HEK293 (cell line): Measurements from ENCODE around the gene MAPKAP1.

Experiments
- CTCF ChIA-PET: fragments of 350-600 bp; formaldehyde crosslinking; extraction: SDS; loops from one replicate; lab custom pipeline; 2021; ENCODE audit warnings: antibody characterized with exemption; lab: Yijun Ruan, JAX
- POLR2A ChIA-PET: fragments of 300-600 bp; formaldehyde crosslinking; extraction: SDS; loops from one replicate; lab custom pipeline; 2020; ENCODE audit warnings: antibody characterized with exemption, inconsistent platforms; lab: Yijun Ruan, JAX
- H3K27ac ChIP-seq: fragments of 200-500 bp; sonication (Bioruptor generic); 2 replicates; pipeline ENCODE4 v1.5.1; 2014; ENCODE audit warnings: low read depth, low read length, control low read depth, inconsistent platforms; ENCODE audit errors: extremely low read depth
- H3K36me3 ChIP-seq, 2 experiments: fragments of 200-500 bp in 1 of 2; sonication (Bioruptor generic) in 1 of 2; 1 replicate in 1 of 2; 2 replicates in 1 of 2; pipeline ENCODE4 v1.5.1; 2014 to 2017; ENCODE audit warnings: inconsistent platforms in 2 of 2, low read length in 2 of 2; ENCODE audit not compliant: control insufficient read depth in 2 of 2, insufficient read depth in 1 of 2
- H3K4me1 ChIP-seq: fragments of 200-500 bp; sonication (Bioruptor generic); 2 replicates; pipeline ENCODE4 v1.5.1; 2014; ENCODE audit warnings: mild to moderate bottlenecking, low read length, inconsistent platforms; ENCODE audit not compliant: control insufficient read depth, insufficient read depth
- H3K4me3 ChIP-seq: 2 replicates; pipeline ENCODE4 v1.5.1; 2011; ENCODE audit warnings: low read depth, mild to moderate bottlenecking, control low read depth, low read length, moderate library complexity
- H3K9me3 ChIP-seq: fragments of 200-500 bp; sonication (Bioruptor generic); 2 replicates; pipeline ENCODE4 v1.5.1; 2014; ENCODE audit warnings: low read depth, low read length, inconsistent platforms; ENCODE audit not compliant: control insufficient read depth, insufficient read depth
- HOXA7 ChIP-seq: sonication (generic); formaldehyde crosslinking; IDR thresholded peaks from 2 replicates; pipeline ENCODE4 v1.8.1; 2022; ENCODE audit warnings: missing genetic modification reagents, borderline replicate concordance
- MZF1 ChIP-seq: fragments of 450-650 bp; formaldehyde crosslinking; IDR thresholded peaks from 2 replicates; pipeline ENCODE4 v1.5.1; 2017; ENCODE audit warnings: missing biosample characterization, missing genetic modification characterization, borderline replicate concordance
- ZBTB17 ChIP-seq: fragments of 450-650 bp; formaldehyde crosslinking; IDR thresholded peaks from 2 replicates; pipeline ENCODE4 v1.5.1; 2016; ENCODE audit warnings: missing biosample characterization, missing genetic modification characterization
- ZFP41 ChIP-seq: fragments of 450-650 bp; formaldehyde crosslinking; IDR thresholded peaks from 2 replicates; pipeline ENCODE4 v1.5.1; 2016; ENCODE audit warnings: missing biosample characterization, missing genetic modification characterization, borderline replicate concordance
- ZNF133 ChIP-seq: fragments of 450-650 bp; formaldehyde crosslinking; IDR thresholded peaks from 2 replicates; pipeline ENCODE4 v1.5.1; 2016; ENCODE audit warnings: missing biosample characterization, missing genetic modification characterization
- ZNF175 ChIP-seq: fragments of 450-650 bp; formaldehyde crosslinking; IDR thresholded peaks from 2 replicates; pipeline ENCODE4 v1.5.1; 2016; ENCODE audit warnings: missing biosample characterization, missing genetic modification characterization
- ZNF23 ChIP-seq: fragments of 450-650 bp; formaldehyde crosslinking; IDR thresholded peaks from 2 replicates; pipeline ENCODE4 v1.5.1; 2016; ENCODE audit warnings: missing biosample characterization, missing genetic modification characterization, borderline replicate concordance
- ZNF292 ChIP-seq: fragments of 450-650 bp; formaldehyde crosslinking; IDR thresholded peaks from 2 replicates; pipeline ENCODE4 v1.5.1; 2016; ENCODE audit warnings: low read depth, missing biosample characterization, missing genetic modification characterization, borderline replicate concordance
- ZNF341 ChIP-seq: fragments of 450-650 bp; formaldehyde crosslinking; IDR thresholded peaks from 2 replicates; pipeline ENCODE4; 2016; ENCODE audit warnings: low read depth, missing biosample characterization, missing genetic modification characterization
- ZNF366 ChIP-seq: fragments of 450-650 bp; formaldehyde crosslinking; conservative IDR thresholded peaks from 2 replicates; pipeline ENCODE4 v1.5.1; 2016; ENCODE audit warnings: missing biosample characterization, missing genetic modification characterization
- ZNF544 ChIP-seq: fragments of 450-650 bp; formaldehyde crosslinking; IDR thresholded peaks from 2 replicates; pipeline ENCODE4 v1.5.0; 2017; ENCODE audit warnings: missing biosample characterization, missing genetic modification characterization
- ZNF560 ChIP-seq: fragments of 450-650 bp; formaldehyde crosslinking; IDR thresholded peaks from 2 replicates; pipeline ENCODE4 v1.5.1; 2017; ENCODE audit warnings: missing biosample characterization, missing genetic modification characterization, borderline replicate concordance
- ZNF658 ChIP-seq: fragments of 450-650 bp; formaldehyde crosslinking; IDR thresholded peaks from 2 replicates; pipeline ENCODE4; 2016; ENCODE audit warnings: missing biosample characterization, missing genetic modification characterization
- ZNF747 ChIP-seq: fragments of 450-650 bp; formaldehyde crosslinking; IDR thresholded peaks from 2 replicates; pipeline ENCODE4 v1.5.1; 2016; ENCODE audit warnings: missing biosample characterization, missing genetic modification characterization
- ZSCAN16 ChIP-seq: fragments of 450-650 bp; formaldehyde crosslinking; IDR thresholded peaks from 2 replicates; pipeline ENCODE4 v1.5.1; 2016; ENCODE audit warnings: missing biosample characterization, missing genetic modification characterization
- TF ChIP-seq, protein P1 (sequence below): fragments of 450-650 bp; formaldehyde crosslinking; IDR thresholded peaks from 2 replicates; pipeline ENCODE4 v1.5.1; 2017; ENCODE audit warnings: missing biosample characterization, missing genetic modification characterization
- TF ChIP-seq, protein P2 (sequence below): fragments of 450-650 bp; formaldehyde crosslinking; optimal IDR thresholded peaks from 2 replicates; pipeline ENCODE3; 2016; ENCODE audit warnings: missing biosample characterization, mild to moderate bottlenecking, missing genetic modification characterization
- TF ChIP-seq, protein P3 (sequence below): fragments of 450-650 bp; formaldehyde crosslinking; IDR thresholded peaks from 2 replicates; pipeline ENCODE4 v1.5.1; 2016; ENCODE audit warnings: missing biosample characterization, missing genetic modification characterization
- TF ChIP-seq, protein P4 (sequence below): fragments of 450-650 bp; formaldehyde crosslinking; IDR thresholded peaks from 2 replicates; pipeline ENCODE4 v1.5.1; 2016; ENCODE audit warnings: missing biosample characterization, missing genetic modification characterization
- TF ChIP-seq, protein P5 (sequence below): fragments of 450-650 bp; formaldehyde crosslinking; IDR thresholded peaks from 2 replicates; pipeline ENCODE4 v1.5.1; 2016; ENCODE audit warnings: missing biosample characterization, missing genetic modification characterization, borderline replicate concordance

MAPKAP1 gene

DNA sequence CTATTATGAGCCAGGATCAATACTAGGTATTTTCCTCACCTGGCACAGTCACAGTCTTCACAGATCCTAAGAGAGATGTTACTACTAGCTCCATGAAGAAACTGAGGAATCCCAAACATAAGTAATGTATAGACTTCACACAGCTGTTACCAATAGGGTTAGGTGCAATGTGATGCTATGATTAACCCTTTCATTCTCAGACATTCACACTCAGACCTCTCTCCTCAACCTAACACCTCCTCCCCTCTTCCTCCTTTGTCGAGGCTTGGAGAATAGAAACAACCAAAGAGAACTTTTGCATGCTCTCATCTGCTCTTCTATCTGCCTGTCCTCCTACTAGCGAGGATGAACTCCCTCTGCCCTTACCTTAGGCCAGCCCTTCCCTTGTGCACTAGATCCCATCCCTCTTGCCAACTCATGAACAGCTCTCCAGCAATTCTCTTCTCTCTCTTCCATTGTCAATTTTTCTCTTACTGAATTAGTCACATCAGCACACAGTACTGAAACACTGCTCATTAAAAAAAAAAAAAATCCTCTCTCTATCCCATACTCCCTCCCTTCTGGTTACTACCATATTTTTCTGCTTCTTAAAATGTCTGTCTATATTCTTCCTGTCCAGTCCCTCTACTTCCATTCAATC lies 47.7 kb downstream of the MAPKAP1 start (continued):
- TF ChIP-seq ZNF341 (tag by site-specific recombination) (no peak), ZBTB17 (tag by site-specific recombination) (no peak), ZFP41 (tag by site-specific recombination) (no peak)
- TF ChIP-seq, protein P1, sequence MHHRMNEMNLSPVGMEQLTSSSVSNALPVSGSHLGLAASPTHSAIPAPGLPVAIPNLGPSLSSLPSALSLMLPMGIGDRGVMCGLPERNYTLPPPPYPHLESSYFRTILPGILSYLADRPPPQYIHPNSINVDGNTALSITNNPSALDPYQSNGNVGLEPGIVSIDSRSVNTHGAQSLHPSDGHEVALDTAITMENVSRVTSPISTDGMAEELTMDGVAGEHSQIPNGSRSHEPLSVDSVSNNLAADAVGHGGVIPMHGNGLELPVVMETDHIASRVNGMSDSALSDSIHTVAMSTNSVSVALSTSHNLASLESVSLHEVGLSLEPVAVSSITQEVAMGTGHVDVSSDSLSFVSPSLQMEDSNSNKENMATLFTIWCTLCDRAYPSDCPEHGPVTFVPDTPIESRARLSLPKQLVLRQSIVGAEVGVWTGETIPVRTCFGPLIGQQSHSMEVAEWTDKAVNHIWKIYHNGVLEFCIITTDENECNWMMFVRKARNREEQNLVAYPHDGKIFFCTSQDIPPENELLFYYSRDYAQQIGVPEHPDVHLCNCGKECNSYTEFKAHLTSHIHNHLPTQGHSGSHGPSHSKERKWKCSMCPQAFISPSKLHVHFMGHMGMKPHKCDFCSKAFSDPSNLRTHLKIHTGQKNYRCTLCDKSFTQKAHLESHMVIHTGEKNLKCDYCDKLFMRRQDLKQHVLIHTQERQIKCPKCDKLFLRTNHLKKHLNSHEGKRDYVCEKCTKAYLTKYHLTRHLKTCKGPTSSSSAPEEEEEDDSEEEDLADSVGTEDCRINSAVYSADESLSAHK (tag by site-specific recombination): no peak

DNA sequence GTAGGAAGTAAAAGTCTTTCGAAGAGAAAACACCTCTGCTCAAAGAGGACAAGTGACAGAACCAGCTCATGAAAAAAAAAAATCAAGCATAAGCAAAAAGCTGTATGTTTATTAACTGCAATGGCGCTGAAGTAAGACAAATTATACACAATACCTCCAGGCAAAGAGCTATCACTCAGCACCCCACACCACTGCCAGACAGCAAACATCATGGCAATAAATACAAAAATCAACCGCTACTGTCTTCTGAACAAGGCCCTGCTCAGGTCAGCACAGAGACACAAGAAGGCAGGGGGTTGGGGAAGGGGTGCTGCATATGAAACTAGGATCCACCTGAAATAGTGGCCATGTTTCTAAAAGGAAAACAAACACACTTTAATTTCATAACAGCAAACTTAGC lies 50.4 kb downstream of the MAPKAP1 start:
- no peaks in the 10 kb centered on the region for H3K36me3 ChIP-seq
- no peak overlapping the region for H3K4me3 ChIP-seq
- no peak overlapping the region for H3K27ac ChIP-seq
- POLR2A ChIA-PET: no interaction called here
- no peaks in the 10 kb centered on the region for H3K9me3 ChIP-seq
- peaks cover 6% of the 10 kb centered on the region; the same call in 1 of the 2 replicates for H3K4me1 ChIP-seq
- CTCF ChIA-PET: interaction anchor here (1.1 kb wide), 1 partner anchor 98 kb away, joined by 4 read pairs; no protein-coding TSS in a partner anchor
- no peak for TF ChIP-seq ZSCAN16 (tag by site-specific recombination)
- TF ChIP-seq ZNF341 (tag by site-specific recombination): no peak
- TF ChIP-seq, protein P2, sequence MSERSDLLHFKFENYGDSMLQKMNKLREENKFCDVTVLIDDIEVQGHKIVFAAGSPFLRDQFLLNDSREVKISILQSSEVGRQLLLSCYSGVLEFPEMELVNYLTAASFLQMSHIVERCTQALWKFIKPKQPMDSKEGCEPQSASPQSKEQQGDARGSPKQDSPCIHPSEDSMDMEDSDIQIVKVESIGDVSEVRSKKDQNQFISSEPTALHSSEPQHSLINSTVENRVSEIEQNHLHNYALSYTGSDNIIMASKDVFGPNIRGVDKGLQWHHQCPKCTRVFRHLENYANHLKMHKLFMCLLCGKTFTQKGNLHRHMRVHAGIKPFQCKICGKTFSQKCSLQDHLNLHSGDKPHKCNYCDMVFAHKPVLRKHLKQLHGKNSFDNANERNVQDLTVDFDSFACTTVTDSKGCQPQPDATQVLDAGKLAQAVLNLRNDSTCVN (tag by site-specific recombination): no peak
- TF ChIP-seq ZNF23 (tag by site-specific recombination): no peak
- TF ChIP-seq ZNF366 (tag by site-specific recombination): no peak
- no peak for TF ChIP-seq ZNF133 (tag by site-specific recombination)
- no peak for TF ChIP-seq HOXA7 (CRISPR knock-in tag)
- TF ChIP-seq MZF1: no peak
- TF ChIP-seq, protein P3, sequence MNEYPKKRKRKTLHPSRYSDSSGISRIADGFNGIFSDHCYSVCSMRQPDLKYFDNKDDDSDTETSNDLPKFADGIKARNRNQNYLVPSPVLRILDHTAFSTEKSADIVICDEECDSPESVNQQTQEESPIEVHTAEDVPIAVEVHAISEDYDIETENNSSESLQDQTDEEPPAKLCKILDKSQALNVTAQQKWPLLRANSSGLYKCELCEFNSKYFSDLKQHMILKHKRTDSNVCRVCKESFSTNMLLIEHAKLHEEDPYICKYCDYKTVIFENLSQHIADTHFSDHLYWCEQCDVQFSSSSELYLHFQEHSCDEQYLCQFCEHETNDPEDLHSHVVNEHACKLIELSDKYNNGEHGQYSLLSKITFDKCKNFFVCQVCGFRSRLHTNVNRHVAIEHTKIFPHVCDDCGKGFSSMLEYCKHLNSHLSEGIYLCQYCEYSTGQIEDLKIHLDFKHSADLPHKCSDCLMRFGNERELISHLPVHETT (tag by site-specific recombination): no peak
- TF ChIP-seq, protein P4, sequence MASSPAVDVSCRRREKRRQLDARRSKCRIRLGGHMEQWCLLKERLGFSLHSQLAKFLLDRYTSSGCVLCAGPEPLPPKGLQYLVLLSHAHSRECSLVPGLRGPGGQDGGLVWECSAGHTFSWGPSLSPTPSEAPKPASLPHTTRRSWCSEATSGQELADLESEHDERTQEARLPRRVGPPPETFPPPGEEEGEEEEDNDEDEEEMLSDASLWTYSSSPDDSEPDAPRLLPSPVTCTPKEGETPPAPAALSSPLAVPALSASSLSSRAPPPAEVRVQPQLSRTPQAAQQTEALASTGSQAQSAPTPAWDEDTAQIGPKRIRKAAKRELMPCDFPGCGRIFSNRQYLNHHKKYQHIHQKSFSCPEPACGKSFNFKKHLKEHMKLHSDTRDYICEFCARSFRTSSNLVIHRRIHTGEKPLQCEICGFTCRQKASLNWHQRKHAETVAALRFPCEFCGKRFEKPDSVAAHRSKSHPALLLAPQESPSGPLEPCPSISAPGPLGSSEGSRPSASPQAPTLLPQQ: no peak
- no peak for TF ChIP-seq ZNF560
- TF ChIP-seq ZNF292: no peak
- no peak for TF ChIP-seq ZNF175 (tag by site-specific recombination)
- TF ChIP-seq, protein P5, sequence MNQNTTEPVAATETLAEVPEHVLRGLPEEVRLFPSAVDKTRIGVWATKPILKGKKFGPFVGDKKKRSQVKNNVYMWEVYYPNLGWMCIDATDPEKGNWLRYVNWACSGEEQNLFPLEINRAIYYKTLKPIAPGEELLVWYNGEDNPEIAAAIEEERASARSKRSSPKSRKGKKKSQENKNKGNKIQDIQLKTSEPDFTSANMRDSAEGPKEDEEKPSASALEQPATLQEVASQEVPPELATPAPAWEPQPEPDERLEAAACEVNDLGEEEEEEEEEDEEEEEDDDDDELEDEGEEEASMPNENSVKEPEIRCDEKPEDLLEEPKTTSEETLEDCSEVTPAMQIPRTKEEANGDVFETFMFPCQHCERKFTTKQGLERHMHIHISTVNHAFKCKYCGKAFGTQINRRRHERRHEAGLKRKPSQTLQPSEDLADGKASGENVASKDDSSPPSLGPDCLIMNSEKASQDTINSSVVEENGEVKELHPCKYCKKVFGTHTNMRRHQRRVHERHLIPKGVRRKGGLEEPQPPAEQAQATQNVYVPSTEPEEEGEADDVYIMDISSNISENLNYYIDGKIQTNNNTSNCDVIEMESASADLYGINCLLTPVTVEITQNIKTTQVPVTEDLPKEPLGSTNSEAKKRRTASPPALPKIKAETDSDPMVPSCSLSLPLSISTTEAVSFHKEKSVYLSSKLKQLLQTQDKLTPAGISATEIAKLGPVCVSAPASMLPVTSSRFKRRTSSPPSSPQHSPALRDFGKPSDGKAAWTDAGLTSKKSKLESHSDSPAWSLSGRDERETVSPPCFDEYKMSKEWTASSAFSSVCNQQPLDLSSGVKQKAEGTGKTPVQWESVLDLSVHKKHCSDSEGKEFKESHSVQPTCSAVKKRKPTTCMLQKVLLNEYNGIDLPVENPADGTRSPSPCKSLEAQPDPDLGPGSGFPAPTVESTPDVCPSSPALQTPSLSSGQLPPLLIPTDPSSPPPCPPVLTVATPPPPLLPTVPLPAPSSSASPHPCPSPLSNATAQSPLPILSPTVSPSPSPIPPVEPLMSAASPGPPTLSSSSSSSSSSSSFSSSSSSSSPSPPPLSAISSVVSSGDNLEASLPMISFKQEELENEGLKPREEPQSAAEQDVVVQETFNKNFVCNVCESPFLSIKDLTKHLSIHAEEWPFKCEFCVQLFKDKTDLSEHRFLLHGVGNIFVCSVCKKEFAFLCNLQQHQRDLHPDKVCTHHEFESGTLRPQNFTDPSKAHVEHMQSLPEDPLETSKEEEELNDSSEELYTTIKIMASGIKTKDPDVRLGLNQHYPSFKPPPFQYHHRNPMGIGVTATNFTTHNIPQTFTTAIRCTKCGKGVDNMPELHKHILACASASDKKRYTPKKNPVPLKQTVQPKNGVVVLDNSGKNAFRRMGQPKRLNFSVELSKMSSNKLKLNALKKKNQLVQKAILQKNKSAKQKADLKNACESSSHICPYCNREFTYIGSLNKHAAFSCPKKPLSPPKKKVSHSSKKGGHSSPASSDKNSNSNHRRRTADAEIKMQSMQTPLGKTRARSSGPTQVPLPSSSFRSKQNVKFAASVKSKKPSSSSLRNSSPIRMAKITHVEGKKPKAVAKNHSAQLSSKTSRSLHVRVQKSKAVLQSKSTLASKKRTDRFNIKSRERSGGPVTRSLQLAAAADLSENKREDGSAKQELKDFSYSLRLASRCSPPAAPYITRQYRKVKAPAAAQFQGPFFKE (tag by site-specific recombination): no peak
- no peak for TF ChIP-seq ZNF658
- no peak for TF ChIP-seq ZNF544 (tag by site-specific recombination)
- no peak for TF ChIP-seq ZNF747
